B cell (primary cell): ENCODE results near the gene MTHFSD. TPM values are rescaled to one million over a fixed set of nuclear protein-coding genes. Genes with fewer than 3 reads are reported as not detected.
A peak's percentile ranks its signal among the peaks of the same experiment; 100 is the strongest.

Experiments used
- ATAC-seq: fragments of 200-7000 bp; cut with Tn5 transposase; one replicate; pipeline ENCODE4 v1.10.0; 2021; ENCODE audit warnings: low read depth, mild to moderate bottlenecking, moderate number of reproducible peaks, moderate library complexity
- CTCF ChIA-PET: fragments of 350-600 bp; sonication (Branson Sonifier 250); formaldehyde crosslinking; loops from one replicate; lab custom pipeline; 2021; ENCODE audit warnings: antibody characterized with exemption, inconsistent platforms; lab: Charles Lee
- POLR2A ChIA-PET: fragments of 350-600 bp; sonication (Branson Sonifier 250); formaldehyde crosslinking; loops from one replicate; lab custom pipeline; 2021; ENCODE audit warnings: antibody characterized with exemption; lab: Charles Lee
- DNase-seq: peaks from one replicate; pipeline ENCODE4 v3.0.0; 2013
- H2AFZ ChIP-seq: 2 replicates; pipeline ENCODE4 v1.6.1; 2012; ENCODE audit warnings: mild to moderate bottlenecking, low read depth, low read length; ENCODE audit not compliant: insufficient read depth, poor library complexity, severe bottlenecking
- H3K27ac ChIP-seq, 2 donors: 1 replicate in 1 of 2; 2 replicates in 1 of 2; pipeline ENCODE4 v1.5.1; 2012 to 2013; ENCODE audit warnings: low read length in 2 of 2, mild to moderate bottlenecking in 2 of 2, moderate library complexity in 1 of 2
- H3K27me3 ChIP-seq, 4 experiments: fragments of 200-600 bp in 1 of 4; sonication (generic) in 1 of 4; replicated peaks in 1 of 4; 1 replicate in 2 of 4; 2 replicates in 2 of 4; pipeline versions ENCODE4 v1.6.1 to v1.7.0; 2013 to 2016; ENCODE audit warnings: low read length in 3 of 4, mild to moderate bottlenecking in 2 of 4, mixed read lengths in 1 of 4, moderate library complexity in 1 of 4; ENCODE audit not compliant: insufficient read depth in 4 of 4, control insufficient read depth in 3 of 4; ENCODE audit errors: control extremely low read depth in 1 of 4
- H3K36me3 ChIP-seq, 2 experiments: replicated peaks in 1 of 2; 1 replicate in 1 of 2; 2 replicates in 1 of 2; pipeline versions ENCODE4 v1.6.1 to v1.7.1; 2013; ENCODE audit warnings: low read length in 1 of 2; ENCODE audit not compliant: insufficient read depth in 2 of 2, control insufficient read depth in 1 of 2; ENCODE audit errors: control extremely low read depth in 1 of 2, extremely low read depth in 1 of 2
- H3K4me1 ChIP-seq, 2 donors: fragments of 200-600 bp in 1 of 2; sonication (generic) in 1 of 2; 1 replicate in 1 of 2; 2 replicates in 1 of 2; pipeline versions ENCODE4 v1.5.1 to v1.6.1; 2013 to 2017; ENCODE audit warnings: low read length in 2 of 2; ENCODE audit not compliant: control insufficient read depth in 2 of 2, insufficient read depth in 2 of 2
- H3K4me2 ChIP-seq: replicated peaks from 2 replicates; pipeline ENCODE3; 2012; ENCODE audit warnings: mild to moderate bottlenecking, low read depth, low read length; ENCODE audit not compliant: poor library complexity, severe bottlenecking
- H3K4me3 ChIP-seq, 5 experiments: fragments of 200-600 bp in 1 of 5; sonication (generic) in 1 of 5; 1 replicate in 3 of 5; 2 replicates in 2 of 5; pipeline versions ENCODE4 v1.5.1 to v1.7.0; 2011 to 2016; ENCODE audit warnings: low read length in 4 of 5, mild to moderate bottlenecking in 4 of 5, low read depth in 2 of 5, control low read depth in 1 of 5, moderate library complexity in 1 of 5; ENCODE audit not compliant: insufficient read depth in 1 of 5; ENCODE audit errors: control extremely low read depth in 1 of 5, extremely low read depth in 1 of 5
- H3K79me2 ChIP-seq: fragments of 200-600 bp; sonication (generic); one replicate; pipeline ENCODE4 v1.6.0; 2016; ENCODE audit warnings: low read length; ENCODE audit not compliant: control insufficient read depth, insufficient read depth
- H3K9ac ChIP-seq: fragments of 200-600 bp; sonication (generic); 2 replicates; pipeline ENCODE4 v1.6.1; 2017; ENCODE audit warnings: mild to moderate bottlenecking, low read length, moderate library complexity
- H3K9me3 ChIP-seq, 3 donors: one replicate each; pipeline versions ENCODE4 v1.6.1 to v1.7.1; 2013; ENCODE audit warnings: low read length in 2 of 3; ENCODE audit not compliant: control insufficient read depth in 2 of 3, insufficient read depth in 1 of 3; ENCODE audit errors: control extremely low read depth in 1 of 3
- H4K20me1 ChIP-seq: 2 replicates; pipeline ENCODE4 v1.6.0; 2012; ENCODE audit warnings: mild to moderate bottlenecking, low read length; ENCODE audit not compliant: insufficient read depth, control insufficient read depth, poor library complexity, severe bottlenecking
- H3K27ac Mint-ChIP-seq: one replicate; pipeline ENCODE4 v1.8.0; 2021; ENCODE audit warnings: mixed read lengths
- H3K27me3 Mint-ChIP-seq: one replicate; pipeline ENCODE4 v1.8.0; 2021; ENCODE audit warnings: mixed read lengths
- H3K4me1 Mint-ChIP-seq: one replicate; pipeline ENCODE4 v1.8.0; 2021; ENCODE audit warnings: mixed read lengths
- H3K4me3 Mint-ChIP-seq: one replicate; pipeline ENCODE4 v1.8.0; 2021; ENCODE audit warnings: mixed read lengths
- H3K9me3 Mint-ChIP-seq: one replicate; pipeline ENCODE4 v1.8.0; 2022; ENCODE audit warnings: mixed read lengths; ENCODE audit not compliant: insufficient read depth
- EZH2 ChIP-seq: IDR thresholded peaks from 2 replicates; pipeline ENCODE4 v1.6.1; 2012; ENCODE audit warnings: borderline replicate concordance, low read depth, mild to moderate bottlenecking, moderate library complexity, low read length; ENCODE audit not compliant: insufficient read depth, poor library complexity, severe bottlenecking
- WGBS: methylation state at CpG from one replicate; pipeline ENCODE4 v1.1.5; 2013; ENCODE audit warnings: missing lambda C conversion rate; ENCODE audit not compliant: insufficient coverage; 5-methylcytosine and 5-hydroxymethylcytosine counted together
- intact Hi-C: fragments of 100-400 bp; cut with micrococcal nuclease; formaldehyde crosslinking; loops from one replicate; pipeline ENCODE4 v1.10.0; 2022
- polyA plus RNA-seq: library from polyadenylated mRNA; depleted of rRNA; stranded (reverse); fragments of >200 nt; gene quantifications from 2 replicates; pipeline ENCODE4 v1.2.3, GENCODE V29; 2012
- total RNA-seq, 2 donors: library from RNA; stranded (reverse); fragments of 120-200 nt in 1 of 2; gene quantifications; 1 replicate in 1 of 2; 2 replicates in 1 of 2; pipeline versions ENCODE4 v1.2.3 to v1.2.4, GENCODE V29; 2013 to 2022
- TF ChIP-seq, protein P1 (sequence below): fragments of 200-600 bp; IDR thresholded peaks from one replicate; pipeline ENCODE4 v1.8.0; 2022; ENCODE audit warnings: antibody characterized with exemption, mild to moderate bottlenecking

Gene MTHFSD
- total and polyA plus RNA-seq, 2 donors (not counting 1 experiment from before 2014, with no cell fraction given): 21.5 to 42.0 TPM

DNA sequence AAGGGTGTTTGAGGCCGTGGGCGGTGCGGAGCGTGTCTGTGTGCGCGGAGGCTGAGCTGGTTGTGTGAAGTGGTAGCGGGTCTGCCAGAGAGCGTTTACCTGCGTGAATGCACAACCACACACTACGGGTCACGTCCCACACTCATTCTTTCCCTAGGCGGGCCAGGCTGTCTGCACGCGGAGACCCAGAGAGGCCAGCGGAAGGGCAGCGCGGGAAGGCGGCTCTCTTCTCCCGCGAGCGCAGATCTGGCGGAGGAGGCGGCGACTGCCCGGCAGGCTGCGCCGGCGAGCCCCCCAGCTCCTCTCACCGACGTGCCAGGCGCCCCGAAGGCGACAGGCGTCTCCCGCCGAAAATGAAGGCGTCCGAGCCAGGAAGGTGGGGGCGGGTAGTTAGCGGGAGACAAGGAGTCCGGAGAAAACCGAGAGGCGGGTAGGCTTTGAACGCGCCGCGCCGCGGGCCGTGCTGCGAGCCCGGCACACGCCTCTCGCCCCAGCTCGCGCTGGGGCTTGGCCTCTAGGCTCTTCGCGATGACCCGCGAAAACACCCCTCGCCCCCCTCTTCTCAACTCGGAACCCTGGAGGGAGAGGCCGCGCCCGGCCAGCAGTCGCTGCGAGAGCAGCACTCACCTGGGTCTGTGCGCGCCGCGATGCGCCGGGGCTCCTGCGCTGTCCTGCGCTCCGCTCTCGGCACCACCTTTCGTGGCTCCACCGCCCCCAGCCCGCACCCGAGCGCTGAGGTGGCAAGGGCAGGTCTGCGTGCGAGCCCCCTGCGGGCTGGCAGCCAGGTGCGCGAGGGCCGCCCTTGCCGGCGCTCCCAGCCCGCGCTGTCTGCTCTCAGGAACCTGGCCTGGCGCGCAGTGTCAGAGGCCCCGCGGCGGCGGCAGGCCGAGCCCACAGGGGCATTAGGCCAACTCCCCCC lies 46.7 kb downstream of the MTHFSD start:
- Histone ChIP-seq H3K36me3 (no peaks in the 10 kb centered on the region), H3K79me2 (no peaks in the 10 kb centered on the region), H3K4me1 (peaks cover 50 to 68% of the 10 kb centered on the region in 2 donors), H3K4me3 (peak overlapping the region in 3 of 5 experiments; percentile 61 to 68 (median 64)), H2AFZ (peak overlapping the region; percentile 71), H3K27ac (no peak overlapping the region), H3K4me2 (peak overlapping the region; percentile 96), H3K9ac (peak overlapping the region; percentile 69), H4K20me1 (no peaks in the 10 kb centered on the region), H3K9me3 (peaks cover 0 to 22% (median 0%) of the 10 kb centered on the region in 3 donors), H3K27me3 (peaks cover 0 to 92% (median 55%) of the 10 kb centered on the region in 4 experiments)
- Mint-ChIP-seq H3K4me3 (peak overlapping the region; percentile 98), H3K27me3 (peaks cover 58% of the 10 kb centered on the region), H3K9me3 (no peaks in the 10 kb centered on the region), H3K4me1 (peaks cover 40% of the 10 kb centered on the region), H3K27ac (peak overlapping the region; percentile 13)
- ATAC-seq (no peak), DNase-seq (peak; percentile 52)
- WGBS: 7% methylated on average over 88 of the region's 99 CpGs
- intact Hi-C loops: no loop called here
- POLR2A ChIA-PET: no interaction called here
- TF ChIP-seq, protein P1, sequence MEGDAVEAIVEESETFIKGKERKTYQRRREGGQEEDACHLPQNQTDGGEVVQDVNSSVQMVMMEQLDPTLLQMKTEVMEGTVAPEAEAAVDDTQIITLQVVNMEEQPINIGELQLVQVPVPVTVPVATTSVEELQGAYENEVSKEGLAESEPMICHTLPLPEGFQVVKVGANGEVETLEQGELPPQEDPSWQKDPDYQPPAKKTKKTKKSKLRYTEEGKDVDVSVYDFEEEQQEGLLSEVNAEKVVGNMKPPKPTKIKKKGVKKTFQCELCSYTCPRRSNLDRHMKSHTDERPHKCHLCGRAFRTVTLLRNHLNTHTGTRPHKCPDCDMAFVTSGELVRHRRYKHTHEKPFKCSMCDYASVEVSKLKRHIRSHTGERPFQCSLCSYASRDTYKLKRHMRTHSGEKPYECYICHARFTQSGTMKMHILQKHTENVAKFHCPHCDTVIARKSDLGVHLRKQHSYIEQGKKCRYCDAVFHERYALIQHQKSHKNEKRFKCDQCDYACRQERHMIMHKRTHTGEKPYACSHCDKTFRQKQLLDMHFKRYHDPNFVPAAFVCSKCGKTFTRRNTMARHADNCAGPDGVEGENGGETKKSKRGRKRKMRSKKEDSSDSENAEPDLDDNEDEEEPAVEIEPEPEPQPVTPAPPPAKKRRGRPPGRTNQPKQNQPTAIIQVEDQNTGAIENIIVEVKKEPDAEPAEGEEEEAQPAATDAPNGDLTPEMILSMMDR: no peak
- TF ChIP-seq EZH2: no peak
- CTCF ChIA-PET: interaction anchor here (0.5 kb wide), 1 partner anchor 435 kb away, joined by 3 read pairs; no protein-coding TSS in a partner anchor
